Upper lobe of left lung (tissue), 4 donors: Measurements from ENCODE around the gene COL18A1.

Source experiments
- POLR2A ChIP-seq, 4 donors: fragments of 450-650 bp; IDR thresholded peaks; one replicate each; pipeline ENCODE4 v1.5.1; 2016 to 2017; ENCODE audit warnings: antibody characterized with exemption in 4 of 4, mild to moderate bottlenecking in 2 of 4
- POLR2AphosphoS5 ChIP-seq, 2 donors: sonication (generic); formaldehyde crosslinking; IDR thresholded peaks; one replicate each; pipeline ENCODE4 v1.5.1; 2017; ENCODE audit warnings: antibody characterized with exemption in 2 of 2
- TF ChIP-seq, protein P1 (sequence below), 6 experiments: fragments of 450-650 bp in 4 of 6; fragments of 200-600 bp in 2 of 6; sonication (generic) in 2 of 6; IDR thresholded peaks; one replicate each; pipeline ENCODE4 v1.5.1; 2016 to 2019; ENCODE audit warnings: antibody characterized with exemption in 6 of 6

DNA sequence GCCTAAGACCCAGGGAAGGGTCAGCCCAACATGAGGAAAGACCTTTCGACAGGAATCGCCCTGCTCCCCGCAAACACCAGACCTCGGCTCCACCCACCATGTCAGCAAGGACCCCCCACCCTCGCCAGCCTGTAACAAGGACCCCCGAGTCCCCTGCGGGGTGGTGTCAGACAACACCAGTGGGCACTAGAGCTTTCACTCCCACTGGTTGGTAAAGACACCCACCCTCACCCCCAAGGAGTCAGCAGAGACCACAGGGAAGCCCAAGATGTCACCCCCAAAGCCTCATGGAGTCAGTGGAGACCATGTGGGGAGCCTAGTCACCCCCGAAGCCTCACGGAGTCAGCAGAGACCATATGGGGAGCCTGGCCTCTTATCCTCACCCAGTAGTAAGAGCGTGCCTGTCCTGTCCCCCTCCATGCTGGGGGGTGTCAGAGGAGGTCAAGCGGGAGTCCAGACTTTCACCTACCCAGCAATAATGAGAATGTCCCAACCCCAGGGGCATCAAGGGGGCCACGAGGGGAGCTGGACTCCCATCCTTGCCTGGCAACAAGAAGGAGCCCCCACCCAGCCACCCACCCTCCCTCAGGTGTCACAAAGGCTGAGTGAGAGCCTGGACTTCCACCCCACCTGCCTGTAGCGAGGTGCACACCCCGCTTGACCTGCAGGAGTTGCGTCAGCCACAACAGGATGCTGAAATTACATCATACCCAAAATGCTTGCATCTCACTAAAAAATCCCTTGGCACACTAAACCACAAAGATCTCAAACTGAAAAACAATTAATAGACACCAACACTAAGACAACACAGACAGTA, 112.5 kb downstream of the COL18A1 start:
- TF ChIP-seq POLR2AphosphoS5 (IDR thresholded peaks at IDR 0.05) (no peak), POLR2A (IDR thresholded peaks at IDR 0.05) (no peak)
- TF ChIP-seq, protein P1, sequence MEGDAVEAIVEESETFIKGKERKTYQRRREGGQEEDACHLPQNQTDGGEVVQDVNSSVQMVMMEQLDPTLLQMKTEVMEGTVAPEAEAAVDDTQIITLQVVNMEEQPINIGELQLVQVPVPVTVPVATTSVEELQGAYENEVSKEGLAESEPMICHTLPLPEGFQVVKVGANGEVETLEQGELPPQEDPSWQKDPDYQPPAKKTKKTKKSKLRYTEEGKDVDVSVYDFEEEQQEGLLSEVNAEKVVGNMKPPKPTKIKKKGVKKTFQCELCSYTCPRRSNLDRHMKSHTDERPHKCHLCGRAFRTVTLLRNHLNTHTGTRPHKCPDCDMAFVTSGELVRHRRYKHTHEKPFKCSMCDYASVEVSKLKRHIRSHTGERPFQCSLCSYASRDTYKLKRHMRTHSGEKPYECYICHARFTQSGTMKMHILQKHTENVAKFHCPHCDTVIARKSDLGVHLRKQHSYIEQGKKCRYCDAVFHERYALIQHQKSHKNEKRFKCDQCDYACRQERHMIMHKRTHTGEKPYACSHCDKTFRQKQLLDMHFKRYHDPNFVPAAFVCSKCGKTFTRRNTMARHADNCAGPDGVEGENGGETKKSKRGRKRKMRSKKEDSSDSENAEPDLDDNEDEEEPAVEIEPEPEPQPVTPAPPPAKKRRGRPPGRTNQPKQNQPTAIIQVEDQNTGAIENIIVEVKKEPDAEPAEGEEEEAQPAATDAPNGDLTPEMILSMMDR (IDR thresholded peaks at IDR 0.05) = no peak
